Nucleus accumbens (tissue), 56 donors: ENCODE data around the gene ERMP1.

Experiments
- DNase-seq, 56 donors: peaks; one replicate each; lab custom pipeline; 2025; lab: John Stamatoyannopoulos, UW

The ERMP1 gene

DNA sequence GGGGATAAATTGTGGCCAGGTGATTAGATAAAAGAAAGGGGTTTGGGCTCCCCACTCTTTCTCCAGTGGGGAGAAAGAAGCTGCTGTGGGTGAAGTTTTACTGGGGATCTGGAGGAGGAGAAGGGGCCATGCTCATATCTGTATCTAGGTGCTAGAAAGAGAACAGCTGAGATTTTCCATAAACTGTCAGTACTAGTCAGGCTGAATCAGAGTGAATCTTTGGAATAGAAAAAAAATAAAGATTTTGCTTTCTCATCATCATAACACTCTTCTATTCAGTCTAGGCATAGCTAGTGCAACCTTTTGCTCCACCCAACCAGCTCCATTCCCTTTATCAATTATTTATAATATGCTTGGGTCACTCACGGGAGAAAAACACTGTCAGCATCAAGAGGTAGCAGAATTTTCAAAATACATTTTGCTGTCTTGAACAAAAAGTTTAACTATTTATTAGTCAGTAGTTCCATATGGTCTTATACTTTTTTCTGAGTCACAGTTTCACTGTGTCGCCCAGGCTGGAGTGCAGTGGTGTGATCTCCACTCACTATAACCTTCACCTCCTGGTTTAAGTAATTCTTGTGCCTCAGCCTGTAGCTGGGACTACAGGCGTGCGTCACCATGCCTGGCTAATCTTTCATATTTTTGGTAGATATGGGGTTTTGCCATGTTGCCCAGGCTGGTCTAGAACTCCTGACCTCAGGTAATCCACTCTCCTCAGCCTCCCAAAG lies 21.3 kb upstream of the ERMP1 start:
- DNase-seq: no peak

DNA sequence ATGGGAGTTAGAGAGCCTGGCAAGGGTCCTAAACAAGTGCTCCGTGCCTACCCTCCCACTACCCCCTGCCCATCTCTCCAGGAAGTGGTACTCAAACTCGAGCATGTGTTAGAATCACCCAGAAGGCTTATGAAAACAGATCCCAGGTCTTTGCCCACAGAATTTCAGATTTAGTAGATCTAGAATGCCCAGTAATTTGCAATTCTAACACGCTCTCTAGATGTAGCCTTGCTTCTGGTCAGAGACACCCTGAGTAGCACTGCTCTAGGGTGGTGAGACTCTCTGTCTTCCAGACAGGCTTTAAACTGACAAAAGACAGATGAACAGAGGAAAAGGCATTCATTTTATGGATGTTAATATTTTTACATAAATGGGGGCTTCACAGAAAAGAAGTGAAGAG lies 20.7 kb upstream of the ERMP1 start:
- DNase-seq: no peak

DNA sequence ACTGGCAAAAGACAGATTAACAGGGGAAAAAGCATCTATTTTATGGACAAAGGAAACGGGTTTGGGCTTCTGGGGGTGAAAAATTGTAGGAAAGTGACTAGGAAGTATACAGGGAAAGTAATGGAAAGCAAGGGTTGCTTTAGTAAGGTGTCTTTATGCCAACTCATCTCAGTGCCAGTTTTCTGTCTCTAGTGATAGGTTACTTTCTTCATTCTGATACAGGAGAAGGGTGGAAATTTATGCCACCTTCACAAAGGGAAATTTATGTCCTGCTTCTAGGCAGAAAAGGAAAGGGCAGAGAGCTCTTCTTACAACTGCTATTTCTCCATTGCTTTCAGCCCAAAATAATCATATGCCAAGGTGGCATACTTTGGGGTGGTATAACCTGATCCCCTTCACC lies 20.1 kb upstream of the ERMP1 start:
- no peak for DNase-seq

DNA sequence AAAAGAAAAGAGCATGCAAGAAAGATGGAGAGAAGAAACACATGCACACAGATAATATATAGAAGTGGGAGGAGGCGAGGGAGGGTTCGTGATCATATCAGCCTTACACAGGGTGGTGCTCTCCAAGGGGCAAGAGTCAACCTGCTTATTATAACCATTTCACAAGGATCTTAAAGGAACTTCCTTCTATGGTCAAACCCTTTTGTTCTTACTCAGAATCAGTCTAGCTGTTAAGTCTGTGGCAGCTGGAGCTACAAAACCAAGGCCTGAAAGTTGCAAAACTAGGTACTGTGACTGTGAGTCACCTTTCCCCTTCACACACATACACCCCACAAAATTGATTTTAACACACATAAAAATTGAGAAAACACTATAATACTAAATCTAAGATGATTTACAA lies 18.5 kb upstream of the ERMP1 start:
- no peak for DNase-seq

DNA sequence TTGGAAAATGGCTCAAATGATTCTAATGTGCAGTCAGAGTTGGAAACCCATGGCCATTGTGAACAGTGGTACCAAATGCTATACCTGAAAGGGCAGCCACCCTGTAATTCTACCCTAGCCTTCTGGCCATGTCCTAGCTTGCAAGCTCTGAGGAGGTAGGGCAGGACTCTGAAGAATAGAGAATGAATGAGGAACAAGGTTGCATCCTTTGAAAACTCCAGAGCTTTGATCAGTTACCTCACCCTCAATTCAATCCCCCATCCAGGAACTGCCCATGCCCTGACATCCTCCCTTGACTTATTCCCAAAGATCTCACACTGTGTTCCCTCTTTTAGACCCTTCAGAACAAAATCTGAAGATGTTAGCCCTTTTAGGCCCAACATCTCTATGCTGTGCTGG lies 17.8 kb upstream of the ERMP1 start:
- no peak for DNase-seq

DNA sequence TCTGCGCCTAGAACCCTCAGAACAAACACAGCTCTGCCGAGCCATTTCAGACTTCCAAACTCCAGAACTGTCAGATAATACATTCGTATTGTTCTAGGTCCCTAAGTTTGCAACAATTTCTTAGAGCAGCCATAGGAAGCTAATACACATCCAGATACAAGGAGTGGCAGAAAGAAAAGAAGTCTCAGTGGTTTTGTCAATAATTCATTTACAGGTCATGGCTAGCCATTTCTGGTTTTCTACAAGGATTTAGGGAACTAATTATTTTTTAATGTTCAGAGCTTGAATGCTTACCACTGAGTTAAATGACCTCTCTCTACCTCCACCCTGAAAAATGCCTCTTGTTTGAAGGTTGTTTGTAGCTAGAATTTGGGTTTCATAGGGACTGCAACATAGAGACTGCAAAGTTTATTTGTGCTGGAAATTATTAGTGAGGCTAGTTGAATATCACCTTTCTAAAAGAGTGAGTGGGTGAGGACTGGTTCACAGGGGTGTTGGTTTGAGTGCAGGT lies 15.5 kb upstream of the ERMP1 start:
- DNase-seq: no peak

DNA sequence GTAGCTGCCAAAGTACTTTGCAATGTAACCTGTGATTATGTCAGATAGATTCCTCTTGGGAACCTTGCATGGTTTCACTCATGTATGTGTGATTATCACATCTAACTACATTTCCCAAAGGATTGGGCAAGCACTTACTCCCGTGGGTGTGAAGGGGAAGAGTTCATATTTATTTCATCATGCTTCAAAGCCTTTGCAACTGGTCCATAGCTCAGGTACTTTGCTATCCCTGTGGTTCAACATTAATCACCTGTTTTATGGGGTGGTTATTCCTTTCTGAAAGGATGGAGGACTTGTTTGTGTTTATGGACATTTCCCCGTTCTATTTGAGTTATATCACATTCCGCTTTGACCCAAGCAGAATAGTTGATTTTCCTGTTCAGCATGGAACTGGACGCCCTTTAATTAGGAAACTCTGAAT lies 13.6 kb upstream of the ERMP1 start:
- DNase-seq: no peak

DNA sequence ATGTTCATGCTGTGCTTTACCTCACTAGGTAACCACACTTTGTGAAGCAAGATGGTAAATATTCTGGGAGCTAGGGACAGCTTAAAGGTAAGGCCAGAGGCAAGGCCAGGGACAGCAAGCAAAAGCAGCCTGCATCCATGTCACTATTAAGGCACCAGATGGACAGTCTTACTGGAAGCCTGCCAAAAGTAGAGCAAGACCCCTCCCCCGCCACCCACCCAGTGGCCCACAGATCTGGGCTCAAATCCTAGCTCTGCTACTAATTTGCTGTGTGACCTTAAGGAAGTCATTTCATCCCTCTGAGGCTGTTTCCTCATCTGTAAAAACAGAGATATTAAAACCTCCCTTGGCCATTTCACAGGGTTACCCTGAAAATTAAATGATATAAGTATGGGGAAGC lies 13.2 kb upstream of the ERMP1 start:
- DNase-seq: no peak

DNA sequence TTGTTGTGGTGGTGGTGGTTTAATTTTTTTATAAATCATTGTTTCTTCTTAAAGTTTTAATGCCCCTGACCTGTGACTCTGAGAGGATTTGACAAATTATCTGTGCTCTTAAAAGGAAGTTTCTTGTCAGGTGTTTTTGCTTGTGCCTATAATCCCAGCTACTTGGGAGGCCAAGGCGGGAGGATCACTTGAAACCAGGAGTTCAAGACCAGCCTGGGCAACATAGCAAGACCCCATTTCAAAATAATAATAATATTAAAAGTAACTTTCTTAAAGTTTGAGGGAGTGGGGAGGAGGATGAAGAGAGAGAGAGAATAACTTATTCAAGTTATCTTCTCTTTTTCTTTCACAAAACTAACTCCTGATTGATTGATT lies 12.2 kb upstream of the ERMP1 start:
- no peak for DNase-seq

DNA sequence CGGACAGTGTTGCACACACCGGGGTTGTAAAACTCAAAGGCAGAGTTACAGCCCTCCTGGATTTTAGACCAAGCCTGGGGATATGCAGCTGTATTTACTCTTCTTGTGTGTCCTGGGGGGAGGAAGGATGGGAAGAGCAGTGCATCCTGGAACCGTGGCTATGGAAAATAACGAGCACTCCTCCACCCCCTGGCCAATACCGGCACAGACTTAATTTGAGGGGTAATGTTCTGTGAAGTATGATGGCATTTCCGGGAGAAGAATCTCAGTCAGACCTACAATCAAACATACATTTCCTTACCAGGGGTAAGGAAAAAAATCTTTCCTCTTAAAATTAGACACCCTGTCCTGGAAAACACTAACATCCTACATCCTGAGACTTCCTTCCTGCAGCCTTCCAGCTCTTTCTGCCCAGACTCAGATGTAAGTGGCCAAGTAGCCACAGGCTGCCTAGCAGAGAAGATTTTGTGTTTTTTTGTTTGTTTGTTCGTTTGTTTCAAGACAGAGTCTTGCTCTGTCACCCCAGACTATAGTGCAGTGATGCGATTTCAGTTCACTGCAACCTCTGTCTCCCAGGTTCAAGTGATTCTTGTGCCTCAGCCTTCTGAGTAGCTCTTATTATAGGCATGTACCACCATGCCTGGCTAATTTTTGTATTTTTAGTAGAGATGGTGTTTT lies 11.0 kb upstream of the ERMP1 start:
- no peak for DNase-seq

DNA sequence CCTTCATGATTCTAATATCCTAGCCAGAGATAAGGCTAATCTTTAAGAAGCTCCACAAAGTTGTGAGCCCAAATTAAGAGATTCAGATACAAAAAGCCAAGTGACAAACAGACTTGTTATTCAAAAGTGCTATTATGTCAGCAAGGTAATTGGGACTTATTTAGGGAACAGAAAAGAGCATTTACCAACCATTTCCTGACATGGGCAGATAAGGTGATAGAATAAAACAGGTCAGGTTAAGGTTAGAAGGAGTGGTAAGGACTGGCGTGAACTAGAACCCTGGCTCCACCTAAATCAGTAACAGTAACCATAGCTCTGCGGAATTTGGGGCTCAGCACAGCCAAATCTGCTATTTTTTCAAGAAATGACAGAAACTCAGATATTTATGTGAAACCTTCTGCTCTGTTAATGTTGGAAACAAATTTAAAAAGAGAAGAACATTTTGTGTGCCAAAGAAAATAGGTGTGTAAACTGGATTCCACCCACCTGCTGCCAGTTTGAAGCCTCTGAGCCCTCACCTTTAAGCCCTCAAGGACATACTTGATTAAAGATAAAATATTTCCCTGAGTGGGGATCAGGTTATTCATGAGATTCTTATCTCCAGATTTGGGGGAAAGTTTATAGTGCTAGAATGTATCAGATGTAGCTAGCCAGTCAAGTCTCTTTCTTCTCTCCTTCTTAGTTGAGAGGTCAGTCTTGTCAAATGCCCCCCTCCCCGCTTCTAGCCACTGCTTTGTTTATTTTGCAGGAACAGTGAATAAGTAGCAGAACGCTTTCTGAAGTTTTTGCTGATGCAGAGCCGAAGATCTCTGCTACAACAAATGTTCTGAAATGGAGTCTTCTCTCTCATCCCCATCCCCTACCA lies 10.2 kb upstream of the ERMP1 start:
- no peak for DNase-seq

DNA sequence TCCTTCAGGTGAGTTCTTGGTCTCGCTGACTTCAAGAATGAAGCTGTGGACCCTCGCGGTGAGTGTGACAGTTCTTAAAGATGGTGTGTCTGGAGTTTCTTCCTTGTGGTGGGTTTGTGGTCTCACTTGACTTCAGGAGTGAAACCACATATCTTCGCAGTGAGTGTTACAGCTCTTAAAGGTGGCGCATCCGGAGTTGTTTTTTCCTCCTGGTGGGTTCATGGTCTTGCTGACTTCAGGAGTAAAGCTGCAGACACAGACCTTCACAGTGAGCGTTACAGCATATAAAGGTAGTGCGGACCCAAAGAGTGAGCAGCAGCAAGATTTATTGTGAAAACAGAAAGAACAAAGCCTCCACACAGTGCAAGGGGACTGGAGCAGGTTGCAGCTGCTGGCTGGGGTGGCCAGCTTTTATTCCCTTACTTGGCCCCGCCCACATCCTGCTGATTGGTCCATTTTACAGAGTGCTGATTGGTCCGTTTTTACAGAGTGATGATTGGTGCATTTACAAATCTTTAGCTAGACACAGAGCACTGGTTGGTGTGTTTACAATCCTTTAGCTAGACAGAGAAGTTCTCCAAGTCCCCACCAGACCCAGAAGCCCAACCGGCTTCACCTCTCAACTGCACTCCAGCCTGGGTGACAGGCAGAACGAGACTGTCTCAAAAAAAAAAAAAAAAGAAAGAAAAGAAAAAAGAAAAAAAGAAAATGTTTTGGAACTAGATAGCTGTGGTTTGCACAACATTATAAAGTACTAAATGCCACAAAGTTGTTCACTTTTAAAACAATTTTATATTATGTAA lies 9.1 kb upstream of the ERMP1 start:
- DNase-seq: no peak

DNA sequence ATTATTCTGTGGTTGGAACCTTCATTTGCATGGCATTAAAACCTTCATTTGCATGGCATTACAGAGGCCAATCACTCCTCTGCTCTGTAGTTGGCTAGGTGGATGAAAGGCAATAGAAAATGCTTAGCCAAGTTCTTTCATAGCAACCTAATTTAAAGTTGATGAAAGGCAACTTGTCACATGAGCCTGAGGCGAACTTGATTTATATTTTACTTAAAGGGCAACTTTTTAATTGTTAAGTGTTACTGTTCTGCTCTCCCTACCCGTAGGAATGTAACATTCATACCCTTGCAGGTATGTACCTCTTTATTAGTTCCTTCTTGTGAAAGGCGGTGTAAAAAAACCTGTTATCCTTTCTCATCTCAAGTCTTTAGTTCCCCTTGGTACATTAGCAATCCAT lies 7.9 kb upstream of the ERMP1 start:
- no peak for DNase-seq

DNA sequence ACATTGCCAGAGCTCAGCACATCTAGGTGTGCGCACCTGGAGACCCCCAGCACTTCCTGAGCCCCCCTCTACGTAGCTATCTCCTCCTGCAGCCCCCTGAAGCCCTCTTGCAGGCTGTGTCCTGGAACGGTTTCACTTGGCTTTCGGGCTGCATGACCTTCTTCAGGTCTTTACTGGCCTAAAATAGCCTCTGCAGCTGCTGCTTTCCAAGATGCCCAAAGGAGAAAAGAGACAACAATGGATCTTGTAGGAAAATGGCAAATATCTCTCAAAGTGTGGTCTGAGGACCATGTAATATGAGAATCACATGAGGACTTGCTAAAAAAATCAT lies 6.6 kb upstream of the ERMP1 start:
- no peak for DNase-seq

DNA sequence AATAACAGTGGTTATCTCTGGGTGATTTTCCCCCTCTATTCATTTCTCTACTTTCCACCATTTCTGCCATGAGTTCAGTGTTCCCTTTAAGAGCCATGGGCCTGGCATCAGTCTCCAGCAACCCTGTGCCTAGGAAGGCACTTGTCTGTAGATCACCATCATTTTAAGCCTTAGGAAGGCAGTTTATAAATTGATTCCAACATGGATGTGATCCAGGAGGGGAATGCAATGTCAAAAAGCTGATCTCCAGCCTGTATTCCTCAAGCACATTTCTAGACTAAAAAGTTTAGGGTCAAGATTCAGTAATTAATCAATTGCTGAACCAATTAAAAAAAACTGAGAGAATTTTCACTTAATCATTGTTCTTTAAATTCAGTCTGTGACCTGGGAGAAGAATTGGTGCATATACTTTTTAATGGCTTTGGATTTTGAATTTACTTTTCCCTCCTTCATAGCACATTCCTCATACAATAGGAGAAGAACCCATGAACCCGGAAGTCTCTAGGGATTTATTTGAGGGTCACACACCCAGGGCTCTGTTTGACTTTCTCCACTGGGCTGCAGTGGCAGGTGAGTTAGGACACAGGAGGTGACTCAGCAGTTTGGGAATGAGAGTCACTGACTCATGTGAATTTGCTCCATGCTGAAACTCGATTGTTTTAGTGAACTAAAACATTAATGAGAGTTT lies 6.1 kb upstream of the ERMP1 start:
- DNase-seq: no peak

DNA sequence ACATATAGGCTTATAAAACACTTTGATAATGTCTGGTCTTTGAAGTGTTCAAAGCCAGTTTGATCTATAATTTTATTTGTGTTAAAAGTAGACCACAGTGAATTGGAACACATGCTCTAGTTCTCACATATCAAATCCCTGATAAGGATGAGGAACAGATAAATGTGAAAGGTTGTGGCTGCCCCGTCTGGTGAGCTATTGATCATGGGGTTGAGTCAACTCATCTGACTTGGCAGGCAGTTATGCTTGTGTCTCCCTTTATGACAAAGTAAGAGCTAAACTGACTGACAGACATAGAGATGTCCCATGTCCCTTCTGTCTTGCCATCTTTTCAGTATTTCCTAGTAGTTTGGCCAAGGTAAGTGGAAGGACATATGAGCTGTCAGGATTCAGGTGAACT lies 2.9 kb upstream of the ERMP1 start:
- no peak for DNase-seq

DNA sequence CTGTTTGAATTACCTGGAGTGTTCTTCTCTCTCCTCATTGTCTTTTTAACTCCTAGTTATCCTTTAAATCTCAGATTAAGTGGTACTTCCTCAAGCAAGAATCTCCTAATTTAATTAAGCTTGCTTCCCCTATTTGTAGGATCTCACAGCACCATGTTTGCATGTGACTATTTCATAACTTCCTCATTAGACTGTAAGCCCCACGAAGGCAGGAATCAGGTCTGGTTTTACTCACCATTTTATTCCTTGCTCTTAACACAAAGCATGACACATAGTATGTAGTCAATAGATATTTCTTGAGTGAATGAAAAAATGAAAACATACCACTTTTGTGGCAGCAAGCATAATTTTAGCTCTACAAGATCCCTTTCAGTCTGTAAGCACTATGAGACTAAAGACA lies 1.3 kb upstream of the ERMP1 start:
- no peak for DNase-seq

DNA sequence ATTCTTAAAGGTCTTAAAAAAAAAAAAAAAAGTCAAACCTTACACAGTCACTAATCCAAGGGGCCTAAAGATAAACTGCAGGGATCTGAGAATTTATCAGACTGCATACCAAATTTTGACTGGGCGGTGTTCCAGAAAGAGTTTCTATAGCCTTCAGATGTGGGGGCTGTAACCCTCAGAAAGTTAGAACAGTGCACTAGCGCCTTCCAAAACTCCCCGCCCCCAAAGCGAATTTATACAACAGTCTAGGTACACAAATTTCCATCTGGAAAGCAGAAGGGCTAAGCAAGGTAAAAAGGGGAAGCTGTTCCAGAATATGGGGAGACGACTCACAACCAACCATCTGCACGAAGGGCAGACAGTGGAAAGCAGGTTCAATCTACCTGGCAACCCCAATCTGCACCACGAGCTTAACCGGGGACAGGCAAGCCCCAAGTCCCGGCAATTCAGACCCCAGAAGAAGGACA lies 813 bp downstream of the ERMP1 start:
- DNase-seq: peak in 10 of 56 donors; percentile 12 to 53 (median 37)

DNA sequence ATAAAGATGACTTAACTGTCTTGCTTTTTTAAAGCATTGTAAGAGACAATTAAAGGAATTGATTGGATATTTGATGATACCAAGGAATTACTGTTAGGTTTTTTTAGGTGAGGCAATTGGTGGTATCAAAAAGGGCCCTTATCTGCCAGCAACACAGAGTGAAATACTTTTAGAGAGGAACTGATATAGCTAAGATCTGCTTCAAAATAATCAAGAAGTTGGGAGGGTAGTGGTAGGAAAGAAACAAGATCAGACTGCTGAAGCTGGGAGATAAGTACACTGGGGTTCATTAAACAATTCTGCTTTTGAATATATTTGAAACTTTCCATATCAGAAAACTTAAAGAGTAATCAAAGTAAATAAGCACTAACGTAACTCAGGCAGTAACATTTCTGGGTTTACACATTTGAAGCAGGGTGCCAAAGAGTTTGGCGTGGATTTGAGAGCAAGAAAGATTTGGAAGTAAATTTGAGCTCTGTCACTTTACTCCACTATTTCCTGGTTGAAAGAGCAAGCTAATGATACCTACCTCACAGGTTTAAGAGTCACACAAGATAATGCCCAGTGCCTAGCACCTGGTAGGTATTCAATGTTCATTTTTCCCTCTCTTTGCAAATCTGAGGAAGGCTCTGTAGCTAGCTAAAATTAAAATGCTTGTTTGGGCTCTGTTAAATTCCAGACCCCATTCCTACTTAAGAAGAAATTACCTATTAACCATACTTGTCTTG lies 6.9 kb downstream of the ERMP1 start:
- DNase-seq: no peak
